BE2C (cell line): Measurements from ENCODE around the gene KCNG3.

ENCODE experiments used
- DNase-seq: peaks from one replicate; pipeline ENCODE4 v3.0.0-alpha.2; 2020
- H3K27me3 ChIP-seq: fragments of 250-450 bp; sonication (Bioruptor Pico); 2 replicates; pipeline ENCODE4 v1.5.1; 2020; ENCODE audit warnings: mild to moderate bottlenecking
- H3K36me3 ChIP-seq: fragments of 250-450 bp; sonication (Bioruptor Pico); 2 replicates; pipeline ENCODE4 v1.5.1; 2020; ENCODE audit warnings: mild to moderate bottlenecking
- H3K4me1 ChIP-seq: fragments of 250-450 bp; sonication (Bioruptor Pico); 2 replicates; pipeline ENCODE4 v1.5.1; 2020
- H3K4me3 ChIP-seq: 2 replicates; pipeline ENCODE4 v1.5.1; 2011; ENCODE audit warnings: low read depth, low read length
- H3K9me3 ChIP-seq: fragments of 250-450 bp; sonication (Bioruptor Pico); 2 replicates; pipeline ENCODE4 v1.5.1; 2020
- CTCF ChIP-seq: IDR thresholded peaks from 2 replicates; pipeline ENCODE4 v1.5.1; 2012; ENCODE audit warnings: mild to moderate bottlenecking, low read depth, low read length

Gene KCNG3

GRCh38 chr2:42414648-42415047 lies 79.1 kb downstream of the KCNG3 start:
- no peaks in the 10 kb centered on the region for H3K36me3 ChIP-seq
- TF ChIP-seq CTCF: no peak
- no peaks in the 10 kb centered on the region for H3K4me1 ChIP-seq
- no peaks in the 10 kb centered on the region for H3K27me3 ChIP-seq
- DNase-seq: no peak
- no peaks in the 10 kb centered on the region; the same call in 1 of the 2 replicates for H3K9me3 ChIP-seq
- no peak overlapping the region for H3K4me3 ChIP-seq

- H3K36me3 ChIP-seq: no peaks in the 10 kb centered on the region
- H3K9me3 ChIP-seq: no peaks in the 10 kb centered on the region; the same call in 1 of the 2 replicates
- DNase-seq: no peak
- no peaks in the 10 kb centered on the region for H3K27me3 ChIP-seq
- TF ChIP-seq CTCF: no peak
- no peaks in the 10 kb centered on the region for H3K4me1 ChIP-seq
- no peak overlapping the region for H3K4me3 ChIP-seq
Measured at GRCh38 chr2:42414158-42414557, 79.6 kb downstream of the KCNG3 start.

GRCh38 chr2:42410742-42411514 lies 82.9 kb downstream of the KCNG3 start:
- H3K36me3 ChIP-seq: no peaks in the 10 kb centered on the region
- H3K27me3 ChIP-seq: no peaks in the 10 kb centered on the region
- no peaks in the 10 kb centered on the region; the same call in 1 of the 2 replicates for H3K9me3 ChIP-seq
- DNase-seq: no peak
- TF ChIP-seq CTCF: no peak
- no peaks in the 10 kb centered on the region for H3K4me1 ChIP-seq
- no peak overlapping the region for H3K4me3 ChIP-seq

GRCh38 chr2:42408009-42408408 lies 85.8 kb downstream of the KCNG3 start:
- Histone ChIP-seq H3K4me1 (no peaks in the 10 kb centered on the region), H3K27me3 (no peaks in the 10 kb centered on the region), H3K4me3 (no peak overlapping the region), H3K9me3 (no peaks in the 10 kb centered on the region), H3K36me3 (no peaks in the 10 kb centered on the region)
- no peak for TF ChIP-seq CTCF
- DNase-seq: no peak

- Histone ChIP-seq H3K4me1 (no peaks in the 10 kb centered on the region), H3K9me3 (no peaks in the 10 kb centered on the region), H3K4me3 (no peak overlapping the region), H3K36me3 (no peaks in the 10 kb centered on the region), H3K27me3 (no peaks in the 10 kb centered on the region)
- DNase-seq: no peak
- TF ChIP-seq CTCF: no peak
Measured at GRCh38 chr2:42407476-42407875, 86.3 kb downstream of the KCNG3 start.

GRCh38 chr2:42404676-42405075 lies 89.1 kb downstream of the KCNG3 start:
- H3K9me3 ChIP-seq: no peaks in the 10 kb centered on the region
- H3K27me3 ChIP-seq: no peaks in the 10 kb centered on the region
- H3K4me1 ChIP-seq: no peaks in the 10 kb centered on the region
- no peak overlapping the region for H3K4me3 ChIP-seq
- DNase-seq: no peak
- H3K36me3 ChIP-seq: no peaks in the 10 kb centered on the region
- TF ChIP-seq CTCF: no peak
